ENCODE measurements around the gene MSRB3.

Gene MSRB3

DNA sequence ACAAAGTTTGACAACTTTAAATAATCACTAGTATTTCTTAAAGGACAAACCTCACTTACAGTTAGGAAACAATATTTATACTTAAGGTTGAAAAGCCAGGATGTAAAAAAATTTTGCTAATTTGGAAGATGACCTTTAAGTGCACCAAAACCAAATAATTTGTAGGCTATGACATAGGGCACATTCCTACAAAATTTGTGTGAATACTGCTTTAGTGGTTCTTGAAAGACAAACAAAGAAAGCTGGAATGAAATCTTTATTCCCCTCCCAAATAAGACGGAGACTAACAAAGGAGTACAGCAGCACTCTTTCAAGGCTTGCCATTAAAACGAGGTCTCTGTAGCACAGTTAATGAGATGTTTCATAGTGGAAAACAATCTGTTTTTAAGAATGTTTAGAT, 45.6 kb downstream of the MSRB3 start:
- in situ Hi-C loops (cut with HindIII; ENCODE audit: low sequenced_read_pairs): loop anchor here (25.0 kb wide), 1 partner anchor 788 kb away; no protein-coding TSS in a partner anchor

DNA sequence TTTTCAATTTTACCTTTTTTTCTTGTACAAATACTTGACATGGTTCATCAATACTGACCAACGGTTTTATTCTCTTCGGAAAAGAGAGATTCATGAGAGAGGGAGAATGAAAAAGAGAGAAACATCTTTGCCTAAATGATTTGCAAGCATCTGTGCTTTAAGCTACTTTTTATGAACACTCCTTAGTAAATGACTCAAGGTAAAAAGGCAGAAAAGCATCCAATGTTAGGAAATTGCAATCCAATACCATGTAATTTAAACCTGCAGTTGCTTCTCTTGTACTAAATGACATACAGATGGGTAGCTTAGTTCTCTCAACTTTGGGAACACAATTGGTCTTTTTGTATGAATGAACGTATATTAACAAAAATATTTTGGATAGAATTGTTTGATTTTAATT, 46.1 kb downstream of the MSRB3 start:
- in situ Hi-C loops (cut with HindIII; ENCODE audit: low sequenced_read_pairs): loop anchor here (25.0 kb wide), 1 partner anchor 788 kb away; no protein-coding TSS in a partner anchor

DNA sequence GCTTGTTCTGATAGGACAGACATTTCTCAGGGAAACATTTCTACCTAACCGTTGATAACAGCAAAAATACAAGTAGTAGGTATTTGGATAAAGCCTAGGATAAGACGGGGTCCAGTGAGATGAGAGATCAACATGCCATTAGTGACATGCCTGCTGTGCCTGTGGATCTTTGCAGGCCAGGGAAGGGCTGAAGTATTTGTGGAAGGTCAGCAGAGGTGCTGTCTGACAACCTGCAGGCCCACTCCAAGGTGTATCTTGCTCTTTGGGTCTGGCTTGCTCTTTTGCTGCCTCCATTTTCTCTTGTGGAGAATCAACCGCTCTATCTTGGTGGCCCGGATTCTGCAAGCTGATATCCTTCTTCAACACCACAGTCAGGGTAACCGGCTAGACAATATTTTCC, 46.7 kb downstream of the MSRB3 start:
- in situ Hi-C loops (cut with HindIII; ENCODE audit: low sequenced_read_pairs): no loop called here

DNA sequence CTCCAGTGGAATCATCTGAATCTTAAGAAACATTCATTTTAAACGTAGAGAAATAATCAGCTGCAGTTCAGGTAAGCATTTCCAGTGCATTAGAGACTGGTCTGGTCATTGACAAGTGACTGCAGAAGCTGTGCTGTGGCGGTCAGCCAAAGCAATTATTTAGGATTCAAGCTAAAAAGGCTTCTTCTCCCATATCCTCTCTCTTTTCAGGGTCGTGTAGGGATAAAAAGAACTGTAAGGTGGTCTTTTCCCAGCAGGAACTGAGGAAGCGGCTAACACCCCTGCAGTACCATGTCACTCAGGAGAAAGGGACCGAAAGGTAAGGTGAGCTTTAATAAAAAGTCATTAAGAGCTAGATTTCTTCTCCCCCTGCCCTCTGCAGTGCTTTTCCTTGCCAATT, 48.1 kb downstream of the MSRB3 start:
- in situ Hi-C loops (cut with HindIII; ENCODE audit: low sequenced_read_pairs): no loop called here

DNA sequence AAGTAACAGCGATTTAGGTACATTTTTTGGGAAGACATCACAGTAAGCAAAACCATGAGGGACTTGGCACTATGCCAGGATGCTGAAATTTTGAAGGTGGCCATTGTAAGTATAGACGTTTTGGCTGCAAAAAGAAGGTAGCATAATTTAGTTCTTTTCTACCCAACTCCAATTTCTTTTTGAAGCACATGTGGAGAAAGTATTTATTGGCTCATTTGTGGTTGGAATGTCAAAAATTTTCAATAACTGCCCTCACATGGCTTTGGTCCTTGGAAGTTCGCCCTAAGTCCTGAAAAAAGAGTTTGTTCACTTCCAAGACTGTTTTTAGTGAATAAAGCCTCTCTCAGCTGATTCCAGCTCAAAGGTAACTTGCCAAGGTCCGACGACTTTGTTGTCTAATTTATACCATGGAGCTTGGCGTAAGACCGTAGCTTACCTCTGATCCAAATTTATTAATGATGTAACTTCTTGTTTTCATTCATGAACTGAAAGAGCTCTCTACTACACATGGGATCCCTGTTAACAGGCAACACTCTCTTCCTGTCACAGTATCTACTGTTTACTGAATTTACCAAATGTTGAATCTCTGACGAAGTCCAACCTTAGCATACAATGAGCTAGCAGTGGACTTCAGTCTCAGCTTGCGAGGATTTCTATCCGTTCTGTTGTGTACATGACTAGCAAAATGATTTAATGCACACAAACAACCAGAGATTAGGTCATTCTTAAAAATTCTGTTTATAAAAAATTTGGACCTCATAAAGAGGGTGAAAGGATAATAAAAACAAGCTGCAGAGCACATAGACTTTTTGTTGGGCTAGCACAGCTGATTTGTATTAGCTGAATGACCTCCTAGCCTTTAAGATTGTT, 49.0 kb downstream of the MSRB3 start:
- in situ Hi-C loops (cut with HindIII; ENCODE audit: low sequenced_read_pairs): no loop called here

DNA sequence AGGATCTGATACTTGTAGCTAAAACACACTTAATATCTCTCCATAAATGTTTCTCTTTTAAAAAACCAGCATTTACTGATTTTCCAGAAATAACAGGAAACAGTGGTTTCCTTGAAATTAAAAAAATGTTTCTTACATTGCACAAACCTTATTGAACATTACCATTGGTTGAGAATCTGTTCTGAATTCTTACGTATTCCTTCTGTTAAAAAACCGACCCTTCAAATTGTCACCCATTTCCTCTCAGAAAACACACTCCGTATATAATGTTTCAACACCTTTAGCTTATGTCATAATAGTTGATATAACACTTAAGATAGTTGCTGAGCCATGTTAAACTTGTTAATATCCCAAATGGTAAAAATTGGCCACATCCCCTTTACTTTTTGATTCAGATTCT, 51.2 kb downstream of the MSRB3 start:
- in situ Hi-C loops (cut with HindIII; ENCODE audit: low sequenced_read_pairs): no loop called here

DNA sequence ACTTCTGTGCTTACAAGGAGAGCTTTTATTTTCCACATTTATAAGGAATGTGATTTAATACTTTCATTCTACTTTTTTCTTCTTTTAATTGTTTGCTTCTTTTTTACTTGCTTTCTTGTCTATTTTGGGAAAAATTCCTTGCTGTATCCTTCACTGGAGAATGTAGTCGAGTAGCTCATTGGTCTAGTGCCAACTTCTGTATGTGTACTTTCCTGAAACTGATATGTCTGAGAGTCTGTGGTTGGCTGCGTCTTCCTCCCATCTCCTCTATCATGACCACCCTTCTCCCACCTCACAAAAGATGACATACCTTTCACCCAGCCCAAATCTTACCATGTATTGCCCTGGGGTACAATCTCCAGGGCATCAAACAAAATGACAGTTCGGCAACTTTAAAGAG, 51.8 kb downstream of the MSRB3 start:
- in situ Hi-C loops (cut with HindIII; ENCODE audit: low sequenced_read_pairs): no loop called here

DNA sequence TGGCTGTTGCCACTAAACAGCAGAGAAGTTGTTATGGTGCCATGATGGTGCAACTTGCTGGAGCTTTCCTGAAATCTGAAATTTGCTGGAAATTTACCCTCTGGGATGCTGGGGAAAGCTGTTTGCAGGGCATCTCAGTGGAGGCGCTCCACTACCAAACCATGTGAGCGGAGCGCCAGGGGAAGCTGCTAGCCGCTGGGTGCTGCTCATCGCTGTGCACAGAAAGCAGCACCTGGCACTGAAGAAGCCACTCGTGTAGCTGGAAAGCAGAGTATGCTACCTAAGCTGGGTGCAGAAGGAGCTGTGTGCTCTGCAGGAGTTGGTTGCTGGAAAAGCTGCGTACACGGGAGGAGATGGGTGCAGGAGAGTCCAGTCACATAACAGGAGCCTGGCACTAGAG, 53.0 kb downstream of the MSRB3 start:
- in situ Hi-C loops (cut with HindIII; ENCODE audit: low sequenced_read_pairs): no loop called here

DNA sequence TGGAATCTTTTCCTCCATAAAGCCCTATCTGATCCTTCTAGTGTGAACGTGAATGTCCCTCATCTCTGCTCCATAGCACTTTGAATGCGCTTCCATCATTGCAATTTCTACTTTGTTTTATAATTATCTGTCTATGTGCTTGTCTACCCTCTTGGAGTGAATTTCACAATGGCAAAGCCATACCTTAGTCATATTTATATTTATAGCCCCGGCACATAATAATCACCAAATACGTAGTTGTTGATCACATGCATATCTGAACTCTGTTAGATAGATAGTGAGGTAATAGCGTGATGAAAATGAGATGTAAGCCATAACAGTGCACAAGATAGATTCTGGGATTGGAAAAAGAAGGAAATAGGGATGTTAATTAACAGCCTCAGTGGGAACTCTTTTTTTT, 55.2 kb downstream of the MSRB3 start:
- in situ Hi-C loops (cut with HindIII; ENCODE audit: low sequenced_read_pairs): no loop called here

DNA sequence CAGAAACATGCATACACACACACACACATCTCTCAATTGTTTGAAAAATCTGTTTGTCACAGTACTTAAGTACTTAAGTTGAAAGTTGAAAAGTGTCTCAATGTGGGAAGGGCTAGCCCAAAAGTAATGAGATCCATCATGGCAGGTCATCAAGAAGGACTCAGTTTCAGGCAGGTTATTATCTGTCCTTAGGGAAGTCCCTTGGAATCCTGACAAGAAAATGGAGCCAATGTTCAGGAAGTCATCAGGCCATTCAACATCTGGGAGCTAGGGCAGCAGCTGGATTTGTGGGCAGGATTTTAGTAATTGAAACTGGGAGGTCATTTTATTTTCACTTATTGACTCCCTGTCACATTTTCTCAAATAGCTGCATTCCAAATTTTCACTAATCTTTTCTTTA, 56.0 kb downstream of the MSRB3 start:
- in situ Hi-C loops (cut with HindIII; ENCODE audit: low sequenced_read_pairs): no loop called here

DNA sequence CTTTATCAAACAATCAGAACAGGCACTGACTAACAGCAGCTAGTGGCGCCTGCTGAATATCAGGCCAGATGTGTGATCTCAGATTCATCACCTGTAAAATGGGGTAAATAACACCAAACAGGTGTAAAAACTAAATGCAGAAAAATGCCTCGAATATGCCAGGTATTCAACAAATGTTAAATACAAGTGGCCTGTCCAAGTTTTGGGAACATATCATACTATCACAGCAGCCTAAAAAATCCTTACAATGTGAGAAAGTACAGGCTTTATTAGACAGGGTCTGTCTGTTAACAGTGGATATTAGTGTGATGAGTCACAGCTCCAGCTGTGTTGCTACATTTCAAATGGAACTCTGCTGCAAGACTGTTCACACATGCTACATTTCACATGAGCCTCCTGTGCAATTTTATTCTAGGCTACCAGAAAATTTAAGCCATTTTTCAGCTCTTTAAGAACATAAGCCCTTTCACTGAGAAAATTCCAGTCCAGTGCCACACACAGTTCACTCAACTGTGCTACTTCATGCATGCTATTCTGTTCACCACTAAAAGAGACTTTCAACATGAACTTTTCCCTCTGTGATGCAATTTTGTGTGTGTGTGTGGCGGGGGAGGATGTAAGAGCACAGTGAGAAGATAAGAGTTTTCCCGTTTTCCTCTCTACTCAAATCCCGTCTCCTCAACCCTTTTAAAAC, 56.7 kb downstream of the MSRB3 start:
- in situ Hi-C loops (cut with HindIII; ENCODE audit: low sequenced_read_pairs): no loop called here

DNA sequence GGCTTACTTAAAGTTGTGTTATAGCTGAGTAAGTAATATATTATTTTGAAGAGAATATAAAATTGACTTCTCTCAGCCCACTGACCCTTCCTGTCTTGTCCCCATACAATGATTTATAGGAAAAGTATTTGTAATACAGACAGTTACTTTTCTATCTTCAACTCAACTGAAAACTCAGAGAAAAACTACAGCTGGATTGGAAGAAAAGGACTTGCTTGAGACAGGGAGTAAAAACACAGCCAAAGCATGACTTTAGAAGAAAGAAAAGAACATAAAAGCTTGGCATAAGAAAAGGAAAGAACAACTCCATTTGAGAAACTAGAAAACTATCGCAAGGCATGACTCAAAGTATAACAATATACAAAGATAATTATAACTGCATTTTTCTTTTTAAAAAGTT, 57.5 kb downstream of the MSRB3 start:
- in situ Hi-C loops (cut with HindIII; ENCODE audit: low sequenced_read_pairs): no loop called here

DNA sequence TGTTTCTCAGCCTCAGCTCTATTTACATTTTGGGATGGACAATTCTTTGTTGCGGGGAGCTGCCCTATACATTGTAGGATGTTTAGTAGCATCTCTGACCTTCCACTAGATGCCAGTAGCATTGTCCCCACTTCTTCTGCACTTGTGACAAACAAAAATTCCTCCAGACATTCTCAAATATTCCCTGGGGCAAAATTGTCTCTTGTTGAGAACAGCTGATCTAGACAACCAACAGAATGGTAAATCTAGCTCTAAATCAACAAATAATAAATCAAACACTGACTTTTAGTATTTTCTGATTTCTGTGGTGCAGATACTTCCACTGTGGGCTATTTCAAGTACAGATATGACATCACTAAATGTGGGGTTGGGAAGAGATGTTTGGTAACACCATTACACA, 60.7 kb downstream of the MSRB3 start:
- in situ Hi-C loops (cut with HindIII; ENCODE audit: low sequenced_read_pairs): no loop called here

DNA sequence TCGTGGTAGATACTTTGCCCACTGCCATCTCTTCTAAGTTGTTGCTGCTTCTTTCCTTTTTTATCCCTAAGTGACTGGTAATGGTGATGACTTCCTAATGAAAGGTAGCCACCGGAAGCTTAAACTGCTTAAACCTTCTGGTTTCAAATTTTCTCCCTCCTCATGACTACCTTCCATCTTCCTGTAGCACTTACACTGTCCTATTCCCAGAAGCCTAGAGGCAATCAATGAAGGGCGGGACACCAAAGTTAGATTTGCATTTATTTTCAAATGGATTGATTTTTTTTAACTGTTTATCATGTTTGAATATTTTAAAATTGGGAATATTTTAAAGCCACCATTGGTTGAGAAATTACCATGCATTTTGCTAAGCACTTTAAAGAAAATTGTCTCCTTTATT, 64.7 kb downstream of the MSRB3 start:
- in situ Hi-C loops (cut with HindIII; ENCODE audit: low sequenced_read_pairs): no loop called here

DNA sequence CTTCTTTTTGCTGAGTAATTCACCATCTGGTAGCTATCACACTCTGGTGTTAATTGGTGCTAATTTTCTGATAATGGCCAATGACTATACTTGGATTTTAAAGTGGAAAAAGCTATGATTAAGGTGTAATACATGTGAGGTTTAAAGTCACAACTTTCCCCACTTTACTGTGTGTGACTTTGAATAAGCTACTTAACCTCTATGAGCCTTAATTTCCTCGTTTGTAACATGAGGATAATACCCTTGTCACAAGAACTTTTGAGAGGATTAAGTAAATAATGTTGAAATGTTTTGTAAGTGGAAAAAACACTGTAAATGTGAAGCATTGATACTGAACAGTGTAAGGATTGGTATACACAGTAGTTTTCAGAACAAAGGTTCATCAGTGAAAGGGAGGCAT, 65.3 kb downstream of the MSRB3 start:
- in situ Hi-C loops (cut with HindIII; ENCODE audit: low sequenced_read_pairs): no loop called here

DNA sequence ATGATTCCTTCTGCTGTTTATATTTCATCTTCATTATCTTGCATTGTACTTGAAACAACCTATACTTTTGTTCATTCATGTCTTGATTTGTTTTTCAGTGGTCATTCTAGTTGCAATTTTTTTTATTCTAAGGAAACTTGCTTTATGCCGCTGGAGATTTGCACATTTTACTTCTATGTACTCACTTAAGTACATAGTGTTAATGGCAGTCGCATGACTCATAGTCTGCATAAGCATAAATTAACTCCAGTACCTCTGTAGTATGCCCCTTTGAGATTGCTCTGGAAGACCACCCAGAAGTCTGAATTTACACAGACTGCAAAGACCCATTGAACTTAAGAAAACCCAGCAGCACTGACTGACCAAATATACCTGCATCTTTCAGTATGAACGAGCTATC, 77.0 kb downstream of the MSRB3 start:
- in situ Hi-C loops (cut with HindIII; ENCODE audit: low sequenced_read_pairs): no loop called here

DNA sequence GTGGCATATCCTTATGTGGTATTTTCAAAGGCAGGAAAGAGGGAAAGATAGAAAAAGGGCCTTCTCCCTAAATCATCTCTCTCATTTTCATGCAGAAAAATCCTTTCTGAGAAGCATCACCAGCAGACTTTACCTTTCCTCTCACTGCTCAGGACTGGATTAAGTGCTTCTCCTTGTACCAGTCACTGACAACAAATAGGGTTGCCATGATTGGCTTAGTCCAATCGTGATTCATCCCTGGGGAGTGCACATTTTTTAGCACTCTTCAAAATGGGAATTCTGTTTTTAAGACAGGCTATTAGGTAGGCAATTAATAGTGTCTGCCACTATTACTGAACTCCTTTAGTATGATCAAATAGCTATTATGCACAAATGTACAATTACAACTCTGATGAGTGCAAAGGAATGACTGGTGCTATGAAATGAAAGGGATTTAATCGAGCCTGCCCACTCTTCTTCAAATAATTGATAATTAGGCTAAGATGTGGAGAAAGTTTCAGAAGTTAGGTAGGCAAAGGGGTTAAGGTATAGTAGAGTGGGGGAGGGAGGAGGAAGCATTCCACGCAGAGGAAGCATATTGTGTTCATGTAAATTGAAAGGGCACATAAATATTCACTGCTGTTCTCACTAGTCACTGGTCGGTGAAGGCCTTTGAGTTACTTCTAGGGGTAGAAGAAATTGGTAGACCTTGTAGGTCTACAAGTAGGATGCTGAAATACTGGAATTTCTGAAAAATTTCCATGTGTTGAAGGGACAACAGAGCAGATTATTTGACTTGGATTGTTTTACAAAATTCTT, 84.0 kb downstream of the MSRB3 start:
- in situ Hi-C loops (cut with HindIII; ENCODE audit: low sequenced_read_pairs): no loop called here

DNA sequence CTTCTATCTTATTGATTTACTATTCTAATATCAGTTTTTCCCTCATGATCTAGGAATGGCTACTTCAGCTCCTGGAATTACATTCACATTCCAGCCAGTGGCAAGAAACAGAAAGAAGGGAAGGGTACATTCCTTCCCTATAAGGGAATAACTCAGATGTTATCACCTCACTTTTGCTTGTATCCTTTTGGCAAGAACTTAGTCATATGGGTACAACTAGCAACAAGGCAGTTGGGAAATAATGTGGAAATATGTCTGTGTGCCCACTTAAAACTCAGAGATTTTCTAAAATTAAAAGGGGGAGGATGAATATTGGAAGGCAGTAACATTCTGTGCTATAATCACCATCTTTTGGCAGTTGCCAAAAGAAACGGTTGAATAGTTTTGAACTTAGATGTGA, 85.6 kb downstream of the MSRB3 start:
- in situ Hi-C loops (cut with HindIII; ENCODE audit: low sequenced_read_pairs): no loop called here

DNA sequence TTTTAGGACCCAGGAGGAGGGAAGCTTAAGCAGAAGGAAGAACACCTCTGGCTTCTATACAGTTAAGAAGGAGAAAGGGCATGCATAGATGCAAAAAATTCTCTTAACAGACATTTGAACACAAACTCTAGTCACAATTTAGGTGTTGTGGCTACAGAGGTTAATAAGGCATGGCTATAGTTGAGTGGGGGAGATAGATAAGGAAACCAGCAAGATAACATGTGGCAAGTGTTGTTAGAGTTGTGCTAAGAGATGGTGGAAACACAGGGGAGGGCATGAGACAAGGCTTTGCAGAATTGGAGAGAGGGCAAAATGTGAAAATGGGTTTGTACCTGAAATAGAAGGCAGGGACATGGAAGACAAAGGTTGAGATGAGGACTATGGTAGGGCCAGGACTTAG, 88.9 kb downstream of the MSRB3 start:
- in situ Hi-C loops (cut with HindIII; ENCODE audit: low sequenced_read_pairs): no loop called here

DNA sequence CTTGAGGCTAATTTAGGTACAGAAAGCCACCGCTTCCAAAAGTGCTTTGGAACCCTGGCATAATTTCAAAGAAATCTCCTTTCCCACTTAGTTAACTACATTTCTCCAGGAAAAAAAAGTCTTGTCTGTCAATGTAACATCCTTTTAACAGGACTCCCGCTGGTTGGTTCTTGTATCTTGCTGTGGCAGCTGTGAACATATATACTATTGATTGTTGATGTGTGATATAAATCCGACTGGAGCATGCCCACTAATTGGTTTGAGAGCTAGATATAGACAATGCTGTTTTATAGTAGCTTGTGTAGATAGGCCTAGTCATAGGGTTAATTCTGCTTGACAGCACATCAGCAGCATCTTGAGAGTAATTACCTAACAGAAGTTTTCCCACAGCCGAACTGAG, 89.6 kb downstream of the MSRB3 start:
- in situ Hi-C loops (cut with HindIII; ENCODE audit: low sequenced_read_pairs): no loop called here

DNA sequence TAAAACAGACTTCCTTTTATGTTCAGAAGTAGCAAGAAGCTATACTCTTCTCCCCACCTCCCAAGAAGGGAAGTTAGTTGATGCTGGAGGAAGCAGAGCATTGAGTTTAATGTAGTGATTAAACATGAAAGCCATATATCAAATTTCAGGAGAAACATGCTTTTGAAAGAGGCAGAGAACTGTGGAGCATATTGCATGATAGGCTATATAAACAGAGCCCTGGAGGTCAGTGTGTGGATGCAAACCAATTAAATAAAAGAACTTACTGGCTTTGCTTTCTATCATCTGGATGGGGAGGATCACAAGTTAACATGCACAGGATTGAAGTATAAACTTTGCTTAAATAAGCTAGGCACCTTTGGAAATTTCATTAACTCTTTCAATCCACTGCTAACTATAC, 94.1 kb downstream of the MSRB3 start:
- in situ Hi-C loops (cut with HindIII; ENCODE audit: low sequenced_read_pairs): no loop called here

DNA sequence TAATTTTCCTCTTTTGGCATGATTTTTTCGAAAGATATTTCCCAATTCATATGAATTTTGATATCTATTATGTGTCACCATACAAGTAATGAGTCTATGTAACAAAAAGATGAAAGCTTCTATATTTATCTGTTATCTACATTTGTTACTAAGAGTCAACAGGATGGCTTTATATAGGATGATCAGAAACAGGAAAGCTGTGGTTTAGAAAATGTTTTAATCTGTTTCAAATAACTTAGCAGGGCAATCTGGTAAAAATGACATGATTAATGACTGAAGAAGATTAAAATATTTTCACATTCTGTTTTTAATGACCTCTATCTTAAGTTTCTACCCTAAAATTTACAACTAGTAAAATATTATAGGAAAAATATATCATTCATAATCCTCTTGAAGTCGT, 105.8 kb downstream of the MSRB3 start:
- in situ Hi-C loops (cut with HindIII; ENCODE audit: low sequenced_read_pairs): no loop called here

Data from DLD1 (cell line).